Fibroblast of skin of abdomen (primary cell): ENCODE measurements around the gene ARRDC1.
"Not testable (repeated sequence)": the region's sequence is repeated elsewhere in the genome, so short reads cannot be mapped to it uniquely, and the experiment has no call there.

ENCODE experiments used
- DNase-seq: peaks from one replicate; pipeline ENCODE4 v3.0.0-alpha.2; 2013

ARRDC1 gene

DNA sequence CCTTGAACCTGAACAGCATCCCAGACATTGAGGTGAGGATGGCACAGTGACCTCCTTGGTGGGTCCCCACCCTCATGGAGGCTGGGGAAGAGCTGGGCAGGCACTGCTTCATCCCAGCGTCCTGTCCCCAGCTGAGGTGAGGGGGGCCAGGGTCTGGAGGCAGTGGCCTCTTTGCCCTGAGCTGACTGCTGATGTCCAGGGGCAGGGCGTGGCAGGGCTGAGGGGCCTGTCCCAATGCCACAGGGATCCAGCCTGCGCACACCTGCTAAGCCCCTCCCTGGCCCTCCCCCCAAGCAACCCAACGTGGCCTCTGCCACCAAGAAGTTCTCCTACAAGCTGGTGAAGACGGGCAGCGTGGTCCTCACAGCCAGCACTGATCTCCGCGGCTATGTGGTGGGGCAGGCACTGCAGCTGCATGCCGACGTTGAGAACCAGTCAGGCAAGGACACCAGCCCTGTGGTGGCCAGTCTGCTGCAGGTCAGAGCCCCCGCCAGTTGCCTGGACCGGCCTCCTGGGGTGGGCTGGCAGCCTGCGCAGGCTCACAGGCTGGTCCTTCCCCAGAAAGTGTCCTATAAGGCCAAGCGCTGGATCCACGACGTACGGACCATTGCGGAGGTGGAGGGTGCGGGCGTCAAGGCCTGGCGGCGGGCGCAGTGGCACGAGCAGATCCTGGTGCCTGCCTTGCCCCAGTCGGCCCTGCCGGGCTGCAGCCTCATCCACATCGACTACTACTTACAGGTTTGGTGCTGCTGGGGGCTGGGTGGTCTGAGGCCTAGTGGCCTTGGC is 8.4 kb downstream of the ARRDC1 start:
- no peak for DNase-seq

DNA sequence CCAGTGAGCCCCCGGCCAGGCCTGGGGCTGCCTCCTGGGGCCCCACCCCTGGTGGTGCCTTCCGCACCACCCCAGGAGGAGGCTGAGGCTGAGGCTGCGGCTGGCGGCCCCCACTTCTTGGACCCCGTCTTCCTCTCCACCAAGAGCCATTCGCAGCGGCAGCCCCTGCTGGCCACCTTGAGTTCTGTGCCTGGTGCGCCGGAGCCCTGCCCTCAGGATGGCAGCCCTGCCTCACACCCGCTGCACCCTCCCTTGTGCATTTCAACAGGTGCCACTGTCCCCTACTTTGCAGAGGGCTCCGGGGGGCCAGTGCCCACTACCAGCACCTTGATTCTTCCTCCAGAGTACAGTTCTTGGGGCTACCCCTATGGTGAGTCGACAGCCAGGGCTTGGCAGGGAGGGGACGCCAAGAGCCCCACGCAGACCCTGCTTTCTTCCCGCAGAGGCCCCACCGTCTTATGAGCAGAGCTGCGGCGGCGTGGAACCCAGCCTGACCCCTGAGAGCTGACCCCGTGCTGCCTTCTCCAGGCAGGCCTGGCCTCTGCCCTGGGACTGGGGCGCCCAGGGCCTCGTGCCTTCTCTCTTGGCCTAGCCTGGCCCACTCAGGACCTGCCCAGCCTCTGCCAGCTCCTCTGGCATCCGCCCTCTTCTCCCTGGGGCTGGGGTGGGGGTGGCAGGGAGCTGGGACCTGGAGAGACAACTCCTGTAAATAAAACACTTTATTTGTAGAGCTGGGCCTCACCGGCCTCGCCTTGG is 9.3 kb downstream of the ARRDC1 start:
- DNase-seq, result no peak

DNA sequence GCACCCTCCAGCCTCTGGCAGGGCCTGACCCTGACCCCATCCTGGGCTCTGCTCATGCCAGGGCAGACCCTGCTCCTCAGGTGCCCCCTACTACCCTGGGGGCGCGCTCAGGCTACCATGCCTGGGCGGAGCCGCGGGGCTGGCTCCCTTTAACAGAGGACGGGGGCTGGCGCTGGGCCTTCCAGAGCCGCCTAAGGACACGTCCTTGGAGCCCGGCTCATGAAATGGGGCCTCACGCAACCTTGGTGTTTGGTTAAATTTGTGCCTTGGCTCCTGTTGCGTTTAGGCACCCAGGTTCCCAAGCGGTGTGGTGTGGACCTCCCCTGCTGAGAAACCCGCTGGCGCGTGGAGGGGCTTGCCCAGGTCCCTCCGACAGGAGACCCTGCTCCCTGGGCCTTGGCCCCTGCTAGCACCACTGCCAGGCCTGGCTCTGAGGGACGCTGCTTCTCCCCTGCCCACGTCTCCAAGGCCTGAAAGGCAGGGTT is 9.9 kb downstream of the ARRDC1 start:
- no peak for DNase-seq

DNA sequence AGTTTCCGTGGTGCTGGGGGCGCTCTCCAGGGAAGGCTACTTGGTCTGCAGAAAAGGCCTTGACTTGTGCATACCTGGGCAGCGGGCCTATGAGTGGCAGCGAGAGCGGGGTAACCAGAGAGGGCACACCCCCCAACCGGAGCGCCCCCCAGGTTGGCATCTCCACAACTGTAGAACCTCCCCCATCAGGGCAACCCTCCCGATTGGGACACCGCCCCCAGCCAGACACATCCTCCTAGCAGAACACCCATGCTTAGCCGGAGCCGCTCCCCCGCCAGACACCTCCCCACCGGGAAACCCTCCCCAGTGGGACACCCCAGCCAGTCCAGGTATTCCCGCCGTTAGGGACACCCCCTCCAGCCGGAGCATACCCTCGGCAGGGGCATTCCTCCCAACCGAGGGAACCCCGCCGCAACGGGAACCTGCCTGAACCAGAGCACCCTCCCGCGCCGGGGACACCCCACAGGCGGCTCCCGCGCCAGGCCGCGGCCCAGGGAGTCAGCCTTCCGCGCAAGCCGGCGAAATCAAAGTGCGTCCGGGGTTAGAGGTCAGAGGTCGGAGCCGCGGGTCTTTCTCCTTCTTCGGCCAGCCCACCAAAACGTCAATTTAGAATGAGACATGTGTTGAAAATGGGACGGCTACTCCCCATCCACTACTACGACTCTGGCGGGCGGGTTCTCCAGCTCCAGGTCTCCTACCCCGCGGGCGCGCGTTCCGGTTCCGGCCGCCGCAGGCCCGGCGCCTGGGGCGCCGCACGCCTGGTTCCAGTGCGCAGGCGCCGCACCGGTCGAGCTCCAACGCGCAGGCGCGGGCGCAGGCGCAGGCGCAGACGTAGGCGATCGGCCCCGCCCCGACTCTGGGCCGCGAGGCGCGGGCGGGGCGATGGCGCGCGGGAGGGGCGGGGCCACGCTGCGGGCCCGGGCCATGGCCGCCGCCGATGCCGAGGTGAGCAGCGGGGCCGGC is 12.9 kb downstream of the ARRDC1 start, which contains the start of gene EHMT1:
TSS of gene EHMT1 (plus strand) at position 901 of the 963 bp plus-strand sequence. CDS start at position 925, 24 bp downstream.
- peak; percentile 87 for DNase-seq

DNA sequence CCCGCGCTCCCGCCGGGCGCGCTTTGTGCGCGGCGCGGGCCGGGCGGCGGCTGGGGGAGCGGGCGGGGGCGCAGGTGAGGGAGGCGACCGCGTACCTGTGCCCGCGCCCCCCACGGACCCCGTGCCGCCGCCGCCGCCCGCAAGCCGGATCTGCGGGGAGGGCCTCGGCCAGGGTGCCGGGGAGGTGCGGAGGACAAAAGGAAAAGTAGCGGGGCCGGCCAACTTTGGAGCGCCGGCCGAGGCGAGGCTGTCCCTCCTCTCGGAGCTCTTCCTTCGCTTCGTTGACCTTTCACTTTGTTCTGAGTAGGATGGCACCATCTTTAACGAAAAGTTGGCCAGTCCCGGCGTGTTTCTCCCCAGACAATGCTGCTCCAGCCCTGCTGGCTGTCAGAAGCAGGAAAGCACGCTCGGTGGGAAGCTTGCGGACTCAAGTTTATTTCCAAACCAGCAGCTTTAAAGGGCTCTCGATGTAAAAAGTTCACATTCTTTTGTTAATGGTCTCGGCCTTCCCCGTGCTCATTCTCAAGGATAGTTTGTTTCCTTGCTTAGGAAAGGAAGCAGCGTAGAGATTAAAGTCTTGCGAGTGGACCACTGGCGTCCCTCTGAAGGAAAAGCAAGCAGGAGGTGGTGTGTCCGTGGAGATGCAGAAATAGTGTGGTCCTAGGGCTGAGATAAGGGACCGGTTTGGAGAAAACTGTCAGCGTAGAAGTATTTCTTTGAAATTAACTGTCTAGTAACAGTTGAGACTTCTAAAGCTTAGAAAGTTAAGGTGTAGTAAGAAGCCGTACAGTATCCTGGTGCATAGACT is 14.0 kb downstream of the ARRDC1 start:
- DNase-seq, result peak; percentile 30

DNA sequence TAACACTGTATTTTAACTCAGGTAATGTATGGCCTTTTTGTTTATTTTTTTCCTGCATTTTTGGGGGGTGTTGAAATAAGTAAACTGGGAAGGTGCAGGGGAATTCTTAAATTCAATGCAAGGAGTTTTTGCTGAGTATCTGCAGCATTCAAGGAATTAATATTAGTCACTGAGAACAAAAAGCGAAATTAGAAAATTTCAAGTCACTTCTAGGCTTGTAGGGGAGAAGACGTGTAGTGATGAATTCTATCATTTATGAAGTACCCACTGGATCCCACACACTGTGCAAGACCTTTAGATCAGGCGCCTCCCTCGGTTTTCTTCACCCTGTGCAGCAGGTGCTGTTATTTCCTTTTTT is 14.5 kb downstream of the ARRDC1 start:
- no peak for DNase-seq

DNA sequence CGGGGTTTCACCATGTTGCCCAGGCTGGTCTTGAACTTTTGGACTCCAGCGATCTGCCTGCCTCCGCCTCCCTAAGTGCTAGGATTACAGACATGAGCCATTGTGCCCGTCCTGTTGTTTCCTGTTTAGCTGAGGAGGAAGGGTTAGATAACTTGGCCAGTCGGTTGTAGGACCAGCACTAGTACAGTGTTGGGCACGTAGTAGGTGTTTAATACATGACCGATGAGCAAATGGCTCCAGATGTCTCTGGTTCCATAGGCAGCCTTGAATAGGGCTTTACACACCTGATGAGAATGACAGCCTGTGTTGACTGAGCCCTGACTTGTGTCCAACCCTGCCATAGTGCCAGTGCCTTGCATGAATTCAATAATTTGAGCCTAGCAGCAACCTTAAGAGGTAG is 15.1 kb downstream of the ARRDC1 start:
- DNase-seq, result no peak

DNA sequence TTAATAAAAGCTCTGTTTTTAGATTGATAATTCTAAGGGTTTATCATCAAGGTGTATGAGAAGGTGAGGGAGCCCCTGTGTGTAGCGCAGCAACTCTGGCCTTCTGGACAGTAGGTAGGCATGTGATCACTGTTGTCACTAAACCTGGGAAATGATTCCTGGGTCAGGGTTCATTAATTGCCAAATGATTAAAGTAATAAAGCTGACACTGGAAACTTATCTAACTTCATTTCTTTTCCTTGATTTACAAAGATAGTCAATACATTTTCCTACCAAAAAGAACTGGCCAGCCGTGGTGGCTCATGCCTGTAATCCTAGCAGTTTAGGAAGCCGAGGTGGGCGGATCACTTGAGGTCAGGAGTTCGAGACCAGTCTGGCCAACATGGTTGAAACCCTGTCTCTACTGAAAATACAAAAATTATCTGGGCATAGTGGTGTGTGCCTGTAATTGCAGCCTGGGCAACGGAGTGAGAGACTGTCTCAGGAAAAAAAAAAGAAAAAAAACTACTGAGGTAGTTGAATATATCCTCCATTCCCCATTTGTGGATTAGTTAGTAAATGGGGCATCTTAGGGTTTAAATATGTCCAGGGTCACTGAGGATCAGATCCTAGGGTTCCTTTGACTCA is 15.8 kb downstream of the ARRDC1 start:
- DNase-seq, result no peak

DNA sequence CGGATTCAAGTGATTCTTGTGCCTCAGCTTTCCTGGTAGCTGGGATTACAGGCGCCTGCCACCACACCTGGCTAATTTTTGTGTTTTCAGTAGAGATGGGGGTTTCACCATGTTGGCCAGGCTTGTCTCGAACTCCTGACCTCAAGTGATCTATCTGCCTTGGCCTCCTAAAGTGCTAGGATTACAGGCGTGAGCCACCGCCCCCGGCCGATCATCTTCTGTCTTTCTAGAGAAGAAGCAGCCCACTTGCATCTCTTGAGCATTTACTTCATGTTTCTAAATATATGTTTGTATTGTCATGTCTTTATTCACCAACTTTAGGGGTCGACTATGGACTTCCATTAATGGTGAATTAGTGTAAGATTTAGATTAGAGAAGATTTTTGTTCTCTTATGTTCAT is 16.7 kb downstream of the ARRDC1 start:
- not testable (repeated sequence) for DNase-seq

DNA sequence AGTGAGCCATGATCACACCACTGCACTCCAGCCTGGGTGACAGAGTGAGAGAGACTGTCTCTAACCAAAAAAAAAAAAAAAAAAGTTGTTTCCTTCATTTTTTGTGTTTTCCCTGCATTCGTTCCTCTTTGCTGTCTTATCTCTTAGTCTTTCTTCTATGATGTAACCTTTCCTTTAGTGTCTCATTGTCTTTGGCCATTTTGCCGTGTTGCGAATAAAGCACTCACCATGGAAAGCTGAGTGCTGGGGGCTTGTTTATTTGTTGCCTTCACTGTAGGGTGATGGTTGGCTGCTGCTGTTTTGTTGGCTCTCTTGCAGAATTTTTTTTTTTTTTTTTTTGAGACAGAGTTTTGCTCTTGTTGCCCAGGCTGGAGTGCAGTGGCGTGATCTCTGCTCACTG is 21.0 kb downstream of the ARRDC1 start:
- DNase-seq, result no peak

DNA sequence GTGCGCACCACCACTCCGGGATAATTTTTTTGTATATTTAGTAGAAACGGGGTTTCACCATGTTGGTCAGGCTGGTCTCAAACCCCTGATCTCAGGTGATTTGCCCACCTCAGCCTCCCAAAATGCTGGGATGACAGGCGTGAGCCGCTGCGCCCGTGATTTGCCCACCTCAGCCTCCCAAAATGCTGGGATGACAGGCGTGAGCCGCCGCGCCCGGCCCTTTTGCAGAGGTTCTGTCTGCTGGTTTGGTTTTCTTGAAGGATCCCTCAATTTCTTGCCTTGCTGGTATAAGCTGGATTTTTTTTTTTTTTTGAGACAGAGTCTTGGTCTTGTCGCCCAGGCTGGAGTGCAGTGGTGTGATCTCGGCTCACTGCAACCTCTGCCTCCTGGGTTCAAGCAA is 21.9 kb downstream of the ARRDC1 start:
- DNase-seq, result not testable (repeated sequence)

DNA sequence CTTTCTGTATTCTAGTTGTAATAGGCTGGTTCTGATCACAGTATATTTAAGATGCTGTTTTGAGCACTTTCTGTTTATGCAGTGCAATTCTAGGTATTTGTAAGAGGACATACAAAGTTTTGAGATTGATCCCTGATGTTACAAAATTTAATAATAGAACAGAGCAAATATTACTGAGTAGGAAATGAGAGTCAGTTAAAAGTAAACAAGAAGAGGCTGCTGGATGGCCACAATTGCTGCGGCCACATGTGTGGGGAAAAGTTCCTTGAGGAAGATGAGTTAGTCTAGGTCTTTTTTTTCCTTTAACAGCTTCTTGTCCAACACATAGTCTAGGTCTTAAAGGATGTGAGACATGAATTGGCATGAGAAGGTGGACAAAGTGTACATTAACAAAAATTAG is 24.6 kb downstream of the ARRDC1 start:
- no peak for DNase-seq

DNA sequence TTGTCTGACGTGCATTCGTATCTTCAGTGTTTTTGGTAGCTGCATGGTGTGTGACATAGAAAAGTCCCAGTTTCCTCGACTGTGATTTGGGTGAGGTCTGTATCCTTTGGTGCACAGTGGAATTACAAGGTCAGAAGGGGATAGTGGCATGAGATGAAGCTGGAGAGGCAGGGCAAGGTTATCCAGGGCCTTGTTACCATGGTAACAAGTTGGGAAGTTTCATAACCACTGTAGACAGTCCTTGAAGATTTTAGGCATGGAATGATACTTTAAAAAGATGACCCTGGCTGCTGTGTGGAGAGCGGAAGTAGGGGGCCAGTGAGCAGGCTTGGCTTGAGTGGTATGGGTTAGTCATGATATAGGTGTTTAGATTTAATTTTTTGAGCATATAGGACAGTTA is 25.2 kb downstream of the ARRDC1 start:
- no peak for DNase-seq

DNA sequence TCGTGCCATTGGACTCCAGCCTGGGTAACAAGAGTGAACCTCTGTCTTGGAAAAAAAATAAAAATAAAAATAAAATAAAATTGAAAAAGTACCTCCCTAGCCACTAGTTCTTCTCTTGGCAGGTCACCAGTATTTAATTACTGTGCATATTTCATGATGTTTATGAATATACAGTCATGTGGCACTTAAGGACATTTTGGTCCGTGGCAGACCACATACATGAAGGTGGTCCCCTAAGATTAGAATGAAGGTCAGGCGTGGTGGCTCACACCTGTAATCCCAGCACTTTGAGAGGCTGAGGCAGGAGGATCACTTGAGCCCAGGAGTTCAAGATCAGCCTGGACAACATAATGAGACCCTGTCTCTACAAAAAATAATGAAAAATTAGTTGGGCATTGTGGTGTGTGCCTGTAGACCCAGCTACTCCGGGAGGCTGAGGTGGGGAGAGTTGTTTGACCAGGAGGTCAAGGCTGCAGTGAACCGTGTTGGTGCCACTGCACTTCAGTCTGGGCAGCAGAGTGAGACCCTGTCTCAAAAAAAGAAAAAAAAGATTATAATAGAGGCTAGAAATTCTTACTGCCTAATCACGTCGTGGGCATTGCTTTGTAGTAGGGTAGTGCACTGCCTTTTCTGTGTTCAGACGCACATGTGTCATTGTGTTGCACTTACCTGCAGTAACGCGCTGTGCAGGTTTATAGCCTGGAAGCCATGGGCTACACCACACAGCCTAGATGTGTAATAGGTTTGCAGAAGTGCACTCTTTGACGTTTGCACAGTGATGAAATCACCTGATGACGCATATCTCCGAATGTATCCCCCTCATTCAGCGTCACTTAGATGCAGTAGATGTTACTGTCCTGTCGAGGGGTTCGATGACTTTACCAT is 26.1 kb downstream of the ARRDC1 start:
- no peak for DNase-seq

DNA sequence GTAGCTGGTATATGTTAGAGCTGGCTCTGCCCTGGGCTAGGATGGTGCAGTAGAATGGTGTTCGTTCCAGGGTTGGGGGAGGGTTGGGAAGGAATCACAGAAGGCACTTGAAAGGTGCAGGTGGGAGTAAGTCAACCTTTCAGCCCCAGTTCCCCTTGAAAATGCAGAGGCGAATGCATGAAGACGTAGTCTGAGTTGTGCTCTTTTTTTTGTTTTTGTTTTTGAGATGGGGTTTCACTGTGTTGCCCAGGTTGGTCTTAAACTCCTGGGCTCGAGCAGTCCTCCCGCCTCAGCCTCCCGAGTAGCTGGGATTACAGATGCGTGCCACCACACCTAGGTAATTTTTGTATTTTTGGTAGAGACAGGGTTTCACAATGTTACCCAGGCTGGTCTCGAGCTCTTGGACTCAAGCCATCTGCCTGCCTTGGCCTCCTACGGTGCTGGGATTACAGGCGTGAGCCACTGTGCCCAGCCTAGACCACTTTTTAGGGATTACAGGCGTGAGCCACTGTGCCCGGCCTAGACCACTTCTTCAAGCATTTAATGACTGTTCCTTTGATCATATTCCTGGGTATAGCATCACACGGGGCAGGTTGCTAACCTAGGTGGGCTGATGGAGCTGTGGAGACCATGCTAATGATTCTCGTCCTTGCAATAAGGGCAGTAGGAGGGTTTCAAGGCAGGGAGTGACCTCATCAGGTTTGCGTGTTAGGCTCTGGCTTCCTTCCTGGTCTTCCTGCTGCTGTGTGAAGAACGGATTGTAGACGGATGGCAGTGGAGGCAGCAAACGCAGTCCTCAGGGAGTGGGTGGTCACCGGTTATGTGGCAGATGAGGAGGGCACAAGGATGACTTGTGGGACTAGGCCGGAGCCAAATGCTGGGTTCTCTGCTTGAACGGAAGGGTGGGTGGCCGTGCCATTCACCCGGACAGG is 27.0 kb downstream of the ARRDC1 start:
- no peak for DNase-seq

DNA sequence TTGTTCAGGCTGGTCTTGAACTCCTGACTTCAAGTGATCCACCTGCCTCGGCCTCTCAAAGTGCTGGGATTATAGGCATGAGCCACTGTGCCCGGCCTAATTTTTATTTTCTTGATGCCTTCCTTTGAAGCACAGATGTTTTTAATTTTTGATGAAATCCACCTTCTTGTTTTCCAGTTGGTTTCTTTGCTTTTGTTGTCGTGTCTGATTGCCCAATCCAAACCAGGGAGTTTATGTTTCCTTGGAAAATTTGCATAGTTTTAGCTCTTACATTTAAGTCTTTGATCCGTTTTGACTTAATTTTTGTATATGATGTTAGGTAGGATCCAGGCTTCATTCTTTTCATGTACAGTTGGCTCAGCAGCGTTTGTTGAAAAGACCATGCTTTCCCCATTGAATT is 28.5 kb downstream of the ARRDC1 start:
- DNase-seq, result no peak

DNA sequence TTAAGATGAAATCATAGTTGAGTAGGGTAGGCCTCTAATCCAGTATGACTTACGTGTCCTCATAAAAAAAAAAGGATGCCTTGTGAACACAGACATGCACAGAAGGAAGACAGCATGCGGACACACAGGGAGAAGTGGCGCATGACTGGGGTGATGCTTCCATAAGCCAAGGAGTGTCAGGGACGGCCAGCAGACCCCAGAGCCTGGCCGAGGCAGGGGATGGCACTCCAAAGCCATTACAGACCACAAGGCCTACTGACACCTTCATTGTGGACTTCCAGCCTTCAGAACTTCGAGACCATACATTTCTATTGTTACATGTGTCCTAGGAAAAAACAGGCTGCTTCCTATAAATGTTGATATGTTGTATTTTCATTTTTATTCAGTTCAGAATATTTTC is 33.2 kb downstream of the ARRDC1 start:
- no peak for DNase-seq

DNA sequence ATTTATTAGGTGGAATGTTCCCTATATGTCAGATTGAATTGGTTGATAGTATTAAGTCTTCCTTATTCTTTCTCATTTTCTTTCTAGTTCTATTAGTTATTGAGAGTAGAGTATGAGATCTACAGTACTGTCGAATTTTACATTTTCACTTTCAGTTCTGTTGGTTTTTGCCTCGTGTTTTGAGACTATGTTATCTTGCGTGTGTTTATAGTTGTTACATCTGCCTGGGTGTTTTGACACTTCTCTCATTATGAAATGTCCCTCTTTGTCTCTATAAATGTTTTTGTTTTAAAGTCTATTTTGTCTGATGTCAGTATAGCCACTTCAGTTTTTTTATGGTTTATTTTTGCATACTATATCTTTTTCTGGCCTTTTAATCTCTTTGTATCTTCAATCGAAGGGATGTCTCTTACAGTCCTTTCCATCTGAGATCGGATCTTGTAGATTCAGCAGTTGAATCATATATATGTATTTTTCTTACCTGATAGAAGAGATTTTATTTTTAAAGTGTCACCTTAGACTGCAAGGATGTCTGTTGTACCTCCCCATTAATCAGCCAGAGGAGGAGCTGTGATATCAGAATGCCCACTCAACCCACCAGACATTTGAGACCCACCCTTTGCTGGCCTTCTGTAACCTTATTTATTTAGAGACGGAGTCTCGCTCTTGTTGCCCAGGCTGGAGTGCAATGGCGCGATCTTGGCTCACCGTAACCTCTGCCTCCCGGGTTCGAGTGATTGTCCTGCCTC is 34.0 kb downstream of the ARRDC1 start:
- no peak for DNase-seq
